ENCODE measurements around the gene EPHA8. TPM values are rescaled to one million over a fixed set of nuclear protein-coding genes. Genes with fewer than 3 reads are reported as not detected.

The EPHA8 gene
- total RNA-seq, 1 donor from 2014 or later: not detected

- DNase-seq: no peak
Observed at GRCh38 chr1:22651941-22652856, 88.9 kb downstream of the EPHA8 start.

DNA sequence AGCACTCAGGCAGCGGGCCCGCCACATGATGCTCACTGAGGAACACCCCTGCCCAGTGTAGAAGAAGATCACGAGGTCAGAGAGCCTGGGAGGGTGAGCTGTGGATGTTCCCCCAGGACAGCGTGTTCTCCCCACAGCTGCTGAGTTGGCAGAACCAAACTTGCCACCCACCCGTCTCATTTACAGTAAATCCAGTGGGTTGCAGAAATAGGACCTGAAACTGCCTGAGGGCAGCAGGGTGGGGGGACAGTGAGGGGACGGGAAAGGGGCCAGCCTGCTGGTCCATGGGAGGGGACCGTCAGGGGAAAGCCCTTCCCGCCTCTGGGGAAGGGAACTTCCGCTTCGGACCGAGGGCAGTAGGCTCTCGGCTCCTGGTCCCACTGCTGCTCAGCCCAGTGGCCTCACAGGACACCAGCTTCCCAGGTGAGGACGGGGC is 89.6 kb downstream of the EPHA8 start, which contains the start of gene C1QB:
C1QB (plus strand) TSS at position 356 of the 436 bp plus-strand sequence. CDS start 6,227 bp downstream, outside the sequence.
- DNase-seq: no peak

Other genes starting within 250 kb of the EPHA8 start
- 12.8 and 13.6 TPM in 2 replicates for gene ZBTB40, start 111.6 kb upstream of the EPHA8 start, total RNA-seq
- gene C1QA, start 73.1 kb downstream of the EPHA8 start, total RNA-seq: not detected in 2 replicates
- not detected in 2 replicates for gene C1QC, start 80.1 kb downstream of the EPHA8 start, total RNA-seq
- not detected in 2 replicates for gene C1QB, start 89.7 kb downstream of the EPHA8 start, total RNA-seq
- gene EPHB2, start 147.3 kb downstream of the EPHA8 start, total RNA-seq: 35.1 and 42.3 TPM in 2 replicates

All from dermis blood vessel endothelial cell (primary cell).